K562 (cell line): ENCODE measurements around the gene ANKMY1. TPM values are rescaled to one million over a fixed set of nuclear protein-coding genes. Genes with fewer than 3 reads are reported as not detected.
A peak's percentile ranks its signal among the peaks of the same experiment; 100 is the strongest.

Experiments
- CCNT2 ChIP-seq: IDR thresholded peaks from 2 replicates; pipeline ENCODE4 v1.6.1; 2011; ENCODE audit warnings: borderline replicate concordance, low read depth, mild to moderate bottlenecking, moderate library complexity, mixed read lengths, low read length; ENCODE audit not compliant: insufficient read length; ENCODE audit errors: extremely low read depth
- CTBP1 ChIP-seq: fragments of 450-650 bp; IDR thresholded peaks from 2 replicates; pipeline ENCODE4 v1.6.1; 2016; ENCODE audit warnings: borderline replicate concordance
- HDGF ChIP-seq: fragments of 450-650 bp; IDR thresholded peaks from 2 replicates; pipeline ENCODE4 v1.6.1; 2016
- HMGN3 ChIP-seq: IDR thresholded peaks from 2 replicates; pipeline ENCODE4 v1.6.1; 2011; ENCODE audit warnings: borderline replicate concordance, low read depth, mild to moderate bottlenecking, mixed read lengths, low read length; ENCODE audit not compliant: insufficient read length; ENCODE audit errors: extremely low read depth
- HNRNPK ChIP-seq: fragments of 200-400 bp; formaldehyde crosslinking; IDR thresholded peaks from one replicate; pipeline ENCODE4 v1.6.1; 2018; ENCODE audit warnings: mild to moderate bottlenecking, low read depth, low read length; ENCODE audit not compliant: poor library complexity, severe bottlenecking
- KDM4B ChIP-seq, 2 experiments: fragments of 450-650 bp in 1 of 2; sonication (generic) in 1 of 2; IDR thresholded peaks; 2 replicates each; pipeline ENCODE4 v1.6.1; 2016 to 2017; ENCODE audit warnings: borderline replicate concordance in 2 of 2, antibody characterized with exemption in 1 of 2, low read depth in 1 of 2, mild to moderate bottlenecking in 1 of 2
- L3MBTL2 ChIP-seq: fragments of 450-650 bp; IDR thresholded peaks from 2 replicates; pipeline ENCODE4 v1.6.1; 2016; ENCODE audit warnings: mild to moderate bottlenecking, moderate library complexity
- NCOR1 ChIP-seq: fragments of 450-650 bp; IDR thresholded peaks from 2 replicates; pipeline ENCODE4 v1.6.1; 2016; ENCODE audit warnings: mild to moderate bottlenecking, moderate library complexity
- NR2C1 ChIP-seq, 2 experiments: fragments of 450-650 bp; IDR thresholded peaks; 2 replicates each; pipeline ENCODE4 v1.6.1; 2017; ENCODE audit warnings: mild to moderate bottlenecking in 2 of 2, antibody characterized with exemption in 1 of 2, inconsistent platforms in 1 of 2, missing compliant biosample characterization in 1 of 2, missing genetic modification characterization in 1 of 2
- RAD51 ChIP-seq: fragments of 450-650 bp; IDR thresholded peaks from 2 replicates; pipeline ENCODE4 v1.7.1; 2016; ENCODE audit warnings: low read depth, mild to moderate bottlenecking, borderline replicate concordance
- RNF219 ChIP-seq: fragments of 250-450 bp; sonication (Bioruptor Pico); IDR thresholded peaks from 2 replicates; pipeline ENCODE4 v1.5.0; 2022; ENCODE audit warnings: mild to moderate bottlenecking
- SAFB ChIP-seq: fragments of 200-400 bp; formaldehyde crosslinking; IDR thresholded peaks from 2 replicates; pipeline ENCODE4 v1.6.1; 2017; ENCODE audit warnings: low read depth, low read length, borderline replicate concordance
- SIX5 ChIP-seq, 2 experiments: IDR thresholded peaks; 2 replicates each; pipeline ENCODE4 v1.6.1; 2011; ENCODE audit warnings: low read length in 2 of 2, borderline replicate concordance in 1 of 2, low read depth in 1 of 2, mild to moderate bottlenecking in 1 of 2, moderate library complexity in 1 of 2; ENCODE audit not compliant: insufficient read depth in 1 of 2
- ZBTB11 ChIP-seq, 3 experiments: fragments of 200-800 bp in 1 of 3; fragments of 250-450 bp in 1 of 3; fragments of 450-650 bp in 1 of 3; sonication (Bioruptor Pico) in 1 of 3; sonication (Bioruptor generic) in 1 of 3; formaldehyde crosslinking in 1 of 3; IDR thresholded peaks; 2 replicates each; pipeline versions ENCODE4 v1.6.1 to v1.8.0; 2016 to 2022; ENCODE audit warnings: mild to moderate bottlenecking in 2 of 3, missing genetic modification characterization in 2 of 3, missing compliant biosample characterization in 1 of 3, moderate library complexity in 1 of 3
- ZBTB17 ChIP-seq: fragments of 450-650 bp; formaldehyde crosslinking; IDR thresholded peaks from 2 replicates; pipeline ENCODE4 v1.4.0; 2020; ENCODE audit warnings: mild to moderate bottlenecking
- polyA plus RNA-seq, 8 experiments: library from polyadenylated mRNA; depleted of rRNA in 4 of 8; stranded (reverse) in 5 of 8; unstranded in 3 of 8; fragments of >200 nt; fragmentation: Nextera tagmentation in 2 of 8; fragmentation: Illumina TruSeq in 1 of 8; extraction: Ambion mirVana in 2 of 8; extraction: Trizol in 1 of 8; gene quantifications; 2 replicates each; pipeline versions ENCODE4 v1.2.1 to v1.2.3, GENCODE V29; 2011 to 2014; ENCODE audit warnings: inconsistent platforms in 1 of 8, missing spikeins in 1 of 8
- total RNA-seq, 7 experiments: library from RNA; depleted of rRNA in 6 of 7; stranded (reverse); fragments of >200 nt in 6 of 7; fragmentation: Illumina TruSeq in 2 of 7; extraction: Trizol in 2 of 7; gene quantifications; 2 replicates each; pipeline versions ENCODE4 v1.2.1 to v1.2.3, GENCODE V29; 2011 to 2021; ENCODE audit warnings: low replicate concordance in 1 of 7
- TF ChIP-seq, protein P1 (sequence below): fragments of 450-650 bp; conservative IDR thresholded peaks from 2 replicates; pipeline ENCODE4 v1.6.1; 2016; ENCODE audit warnings: missing genetic modification characterization, low read depth, mild to moderate bottlenecking, control low read depth, missing compliant biosample characterization
- TF ChIP-seq, protein P2 (sequence below), 2 experiments: fragments of 450-650 bp; IDR thresholded peaks; 2 replicates each; pipeline ENCODE4 v1.6.1; 2016

ANKMY1 gene
- total and polyA plus RNA-seq, 9 of the 15 experiments (the other 6 are each of a cell fraction or from before 2014, with no cell fraction given): 0.75 to 15.1 (median 11.7) TPM

GRCh38 chr2:240586198-240586918 lies 28.6 kb upstream of the ANKMY1 start, which contains the start of gene CAPN10 (continued):
- TF ChIP-seq SIX5 (IDR thresholded peaks at IDR 0.05; ENCODE audit: borderline replicate concordance in 1 of 2, insufficient read depth in 1 of 2, low read depth in 1 of 2, low read length in 2 of 2) (peak; percentile 87 to 88), ZBTB17 (CRISPR knock-in tag) (peak; percentile 72; the same call in 1 of the 2 replicates), CCNT2 (peak; percentile 14), HMGN3 (peak; percentile 33), KDM4B (IDR thresholded peaks at IDR 0.05; ENCODE audit: borderline replicate concordance in 2 of 2, low read depth in 1 of 2) (peak in 1 of 2 experiments; percentile 73; a peak in 1 of 4 replicates), ZBTB11 (CRISPR knock-in tag; IDR thresholded peaks at IDR 0.05) (peak in 1 of 3 experiments; percentile 84; a peak in 3 of 6 replicates), RAD51 (peak; percentile 99), NR2C1 (IDR thresholded peaks at IDR 0.05) (peak; percentile 90), NR2C1 (tag; IDR thresholded peaks at IDR 0.05) (peak; percentile 94), SAFB (no peak), NCOR1 (no peak), HDGF (no peak), RNF219 (no peak), HNRNPK (no peak), L3MBTL2 (peak; percentile 62; the same call in 1 of the 2 replicates), CTBP1 (peak; percentile 49)
- TF ChIP-seq, protein P1, sequence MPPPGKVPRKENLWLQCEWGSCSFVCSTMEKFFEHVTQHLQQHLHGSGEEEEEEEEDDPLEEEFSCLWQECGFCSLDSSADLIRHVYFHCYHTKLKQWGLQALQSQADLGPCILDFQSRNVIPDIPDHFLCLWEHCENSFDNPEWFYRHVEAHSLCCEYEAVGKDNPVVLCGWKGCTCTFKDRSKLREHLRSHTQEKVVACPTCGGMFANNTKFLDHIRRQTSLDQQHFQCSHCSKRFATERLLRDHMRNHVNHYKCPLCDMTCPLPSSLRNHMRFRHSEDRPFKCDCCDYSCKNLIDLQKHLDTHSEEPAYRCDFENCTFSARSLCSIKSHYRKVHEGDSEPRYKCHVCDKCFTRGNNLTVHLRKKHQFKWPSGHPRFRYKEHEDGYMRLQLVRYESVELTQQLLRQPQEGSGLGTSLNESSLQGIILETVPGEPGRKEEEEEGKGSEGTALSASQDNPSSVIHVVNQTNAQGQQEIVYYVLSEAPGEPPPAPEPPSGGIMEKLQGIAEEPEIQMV (tag): peak; percentile 57; the same call in 1 of the 2 replicates
- TF ChIP-seq, protein P2, sequence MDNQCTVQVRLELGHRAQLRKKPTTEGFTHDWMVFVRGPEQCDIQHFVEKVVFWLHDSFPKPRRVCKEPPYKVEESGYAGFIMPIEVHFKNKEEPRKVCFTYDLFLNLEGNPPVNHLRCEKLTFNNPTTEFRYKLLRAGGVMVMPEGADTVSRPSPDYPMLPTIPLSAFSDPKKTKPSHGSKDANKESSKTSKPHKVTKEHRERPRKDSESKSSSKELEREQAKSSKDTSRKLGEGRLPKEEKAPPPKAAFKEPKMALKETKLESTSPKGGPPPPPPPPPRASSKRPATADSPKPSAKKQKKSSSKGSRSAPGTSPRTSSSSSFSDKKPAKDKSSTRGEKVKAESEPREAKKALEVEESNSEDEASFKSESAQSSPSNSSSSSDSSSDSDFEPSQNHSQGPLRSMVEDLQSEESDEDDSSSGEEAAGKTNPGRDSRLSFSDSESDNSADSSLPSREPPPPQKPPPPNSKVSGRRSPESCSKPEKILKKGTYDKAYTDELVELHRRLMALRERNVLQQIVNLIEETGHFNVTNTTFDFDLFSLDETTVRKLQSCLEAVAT (IDR thresholded peaks at IDR 0.05): no peak
